ENCODE measurements around the gene FOXN3. TPM values are rescaled to one million over a fixed set of nuclear protein-coding genes. Genes with fewer than 3 reads are reported as not detected.
"Not testable (repeated sequence)": the region's sequence is repeated elsewhere in the genome, so short reads cannot be mapped to it uniquely, and the experiment has no call there.

The FOXN3 gene
- total RNA-seq, 1 donor from 2014 or later = 34.5 TPM

DNA sequence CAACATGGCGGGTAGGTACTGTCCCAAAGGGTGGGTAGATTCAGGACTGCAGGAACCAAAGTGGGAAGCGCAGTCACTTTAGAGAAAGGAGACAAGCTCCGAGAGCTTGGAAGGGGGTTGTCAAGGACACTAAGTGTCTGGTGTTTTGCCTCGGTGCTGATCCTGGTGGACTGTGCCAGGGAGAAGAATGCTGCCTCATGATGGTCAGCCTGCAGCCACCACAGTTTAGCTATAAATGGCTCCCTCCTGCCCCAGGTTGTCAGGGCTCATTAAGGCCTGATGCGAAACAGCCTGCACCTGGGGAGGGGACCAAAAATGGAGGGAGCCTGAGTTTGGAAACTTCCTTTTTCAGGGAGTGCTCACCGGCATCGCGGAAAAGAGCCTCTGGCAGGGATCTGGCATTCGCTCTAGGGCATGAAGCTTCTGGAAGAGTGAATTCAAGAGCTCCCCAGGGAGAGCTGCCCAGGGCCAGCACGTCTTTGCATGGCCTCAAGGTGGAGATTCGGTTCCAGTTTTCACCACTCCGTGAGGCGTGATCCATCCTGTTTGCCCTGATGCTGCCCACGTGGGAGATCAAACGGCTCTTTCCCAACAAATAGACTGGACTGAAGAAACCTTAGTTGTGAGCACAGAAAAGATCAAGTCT, 164.0 kb downstream of the FOXN3 start:
- Histone ChIP-seq H3K27me3 (ENCODE audit: control insufficient read depth, insufficient read depth, low read length) (no peaks in the 10 kb centered on the region), H3K4me3 (ENCODE audit: low read depth, low read length) (no peak overlapping the region), H3K36me3 (ENCODE audit: control insufficient read depth, insufficient read depth, low read length) (no peaks in the 10 kb centered on the region)
- TF ChIP-seq CTCF (IDR thresholded peaks at IDR 0.05; ENCODE audit: insufficient read depth, low read length, poor library complexity, severe bottlenecking) = no peak
- no peak for DNase-seq (ENCODE audit: low read depth)

GRCh38 chr14:89251061-89251460, 166.0 kb downstream of the FOXN3 start:
- no peak for DNase-seq (ENCODE audit: low read depth)
- Histone ChIP-seq H3K4me3 (ENCODE audit: low read depth, low read length) (no peak overlapping the region), H3K27me3 (ENCODE audit: control insufficient read depth, insufficient read depth, low read length) (no peaks in the 10 kb centered on the region)

GRCh38 chr14:89250655-89250975, 166.4 kb downstream of the FOXN3 start:
- DNase-seq (ENCODE audit: low read depth); H3K27me3 ChIP-seq (ENCODE audit: control insufficient read depth, insufficient read depth, low read length); H3K4me3 ChIP-seq (ENCODE audit: low read depth, low read length); H3K36me3 ChIP-seq (ENCODE audit: control insufficient read depth, insufficient read depth, low read length): not testable (repeated sequence)

More at GRCh38 chr14:89251061-89251460, 166.0 kb downstream of the FOXN3 start:
- TF ChIP-seq CTCF (IDR thresholded peaks at IDR 0.05; ENCODE audit: insufficient read depth, low read length, poor library complexity, severe bottlenecking) = no peak
- no peaks in the 10 kb centered on the region for H3K36me3 ChIP-seq (ENCODE audit: control insufficient read depth, insufficient read depth, low read length)

- no peak for TF ChIP-seq CTCF (IDR thresholded peaks at IDR 0.05; ENCODE audit: insufficient read depth, low read length, poor library complexity, severe bottlenecking)
- DNase-seq (ENCODE audit: low read depth) = no peak
- Histone ChIP-seq H3K4me3 (ENCODE audit: low read depth, low read length) (no peak overlapping the region), H3K36me3 (ENCODE audit: control insufficient read depth, insufficient read depth, low read length) (no peaks in the 10 kb centered on the region), H3K27me3 (ENCODE audit: control insufficient read depth, insufficient read depth, low read length) (no peaks in the 10 kb centered on the region)
Observed at GRCh38 chr14:89249972-89250654, 166.9 kb downstream of the FOXN3 start.

- Histone ChIP-seq H3K36me3 (ENCODE audit: control insufficient read depth, insufficient read depth, low read length) (no peaks in the 10 kb centered on the region), H3K27me3 (ENCODE audit: control insufficient read depth, insufficient read depth, low read length) (no peaks in the 10 kb centered on the region), H3K4me3 (ENCODE audit: low read depth, low read length) (no peak overlapping the region)
- peak; percentile 67 for DNase-seq (ENCODE audit: low read depth)
- no peak for TF ChIP-seq CTCF (IDR thresholded peaks at IDR 0.05; ENCODE audit: insufficient read depth, low read length, poor library complexity, severe bottlenecking)
Observed at GRCh38 chr14:89249065-89249695, 167.9 kb downstream of the FOXN3 start.

DNA sequence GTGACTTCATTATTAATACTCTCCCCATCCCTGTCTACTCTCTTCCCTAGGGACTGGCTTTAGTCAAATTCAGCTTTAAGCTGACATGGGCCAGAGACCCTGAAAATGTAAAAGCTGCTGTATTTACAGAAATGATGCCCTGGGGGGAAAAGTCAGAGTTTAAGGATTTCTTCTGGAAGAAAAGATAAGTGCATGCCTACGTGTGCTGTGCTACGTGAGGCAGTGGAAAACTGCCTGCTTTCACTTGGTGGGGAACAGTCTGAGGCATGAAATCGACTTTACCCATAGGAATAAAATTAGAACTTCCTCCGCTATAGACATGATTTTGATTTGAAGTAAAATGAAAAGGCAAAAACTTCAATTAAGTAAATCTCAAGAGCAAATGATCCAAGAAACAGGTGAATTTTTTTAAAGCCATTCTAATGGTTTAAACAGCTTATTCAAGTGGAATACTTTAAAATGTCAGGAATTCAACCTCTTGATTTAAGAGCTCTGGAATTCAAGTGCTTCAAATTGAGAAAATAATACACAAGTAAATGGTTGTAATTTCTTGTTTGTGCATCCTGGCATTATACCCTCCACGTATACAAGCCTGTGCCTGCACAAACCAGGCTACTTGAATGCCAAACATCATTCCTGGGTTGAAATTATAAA, 168.5 kb downstream of the FOXN3 start:
- Histone ChIP-seq H3K36me3 (ENCODE audit: control insufficient read depth, insufficient read depth, low read length) (no peaks in the 10 kb centered on the region), H3K4me3 (ENCODE audit: low read depth, low read length) (no peak overlapping the region), H3K27me3 (ENCODE audit: control insufficient read depth, insufficient read depth, low read length) (no peaks in the 10 kb centered on the region)
- DNase-seq (ENCODE audit: low read depth) = no peak
- TF ChIP-seq CTCF (IDR thresholded peaks at IDR 0.05; ENCODE audit: insufficient read depth, low read length, poor library complexity, severe bottlenecking) = no peak

Measured in kidney epithelial cell (primary cell).